HCT116 (cell line): ENCODE data around the gene MYADM.

Experiments used
- CTCF ChIP-seq, 3 experiments: fragments of 200-600 bp in 1 of 3; sonication (generic) in 1 of 3; IDR thresholded peaks in 2 of 3; conservative IDR thresholded peaks in 1 of 3; 2 replicates each; pipeline ENCODE4 v1.5.1; 2012 to 2017; ENCODE audit warnings: low read depth in 2 of 3, low read length in 2 of 3, antibody characterized with exemption in 1 of 3, borderline replicate concordance in 1 of 3, control low read depth in 1 of 3, mild to moderate bottlenecking in 1 of 3, mixed read lengths in 1 of 3, mixed run types in 1 of 3, moderate library complexity in 1 of 3; ENCODE audit not compliant: insufficient read depth in 1 of 3
- EZH2 ChIP-seq: fragments of 200-600 bp; sonication (generic); IDR thresholded peaks from 2 replicates; pipeline ENCODE4 v1.6.1; 2017; ENCODE audit warnings: antibody characterized with exemption, mixed run types
- YY1 ChIP-seq: IDR thresholded peaks from 2 replicates; pipeline ENCODE4 v1.6.1; 2011; ENCODE audit warnings: low read length, low read depth, moderate library complexity, mild to moderate bottlenecking; ENCODE audit not compliant: insufficient replicate concordance; ENCODE audit errors: extremely low read depth
- ZBTB33 ChIP-seq: IDR thresholded peaks from 2 replicates; pipeline ENCODE4 v1.6.1; 2011; ENCODE audit warnings: mild to moderate bottlenecking, low read length, moderate library complexity; ENCODE audit not compliant: insufficient replicate concordance; ENCODE audit errors: extremely low read depth

- no peak for TF ChIP-seq CTCF (IDR thresholded peaks at IDR 0.05 in 2 of 3, conservative IDR thresholded peaks at IDR 0.05 in 1 of 3; ENCODE audit: borderline replicate concordance in 1 of 3, insufficient read depth in 1 of 3, low read depth in 2 of 3, low read length in 2 of 3)
- no peak for TF ChIP-seq ZBTB33
- no peak for TF ChIP-seq EZH2
- TF ChIP-seq YY1 = no peak
Observed at GRCh38 chr19:53880711-53881481, 13.2 kb downstream of the MYADM start.
